NCI-H2029 treated with DMSO at 0.1 percent for 48 hours (cell line): ENCODE data around the gene SLC10A1.
"Not testable (repeated sequence)": the region's sequence is repeated elsewhere in the genome, so short reads cannot be mapped to it uniquely, and the experiment has no call there.

ENCODE experiments used
- DNase-seq: peaks from one replicate; lab custom pipeline; 2025; lab: John Stamatoyannopoulos, UW

Gene SLC10A1

DNA sequence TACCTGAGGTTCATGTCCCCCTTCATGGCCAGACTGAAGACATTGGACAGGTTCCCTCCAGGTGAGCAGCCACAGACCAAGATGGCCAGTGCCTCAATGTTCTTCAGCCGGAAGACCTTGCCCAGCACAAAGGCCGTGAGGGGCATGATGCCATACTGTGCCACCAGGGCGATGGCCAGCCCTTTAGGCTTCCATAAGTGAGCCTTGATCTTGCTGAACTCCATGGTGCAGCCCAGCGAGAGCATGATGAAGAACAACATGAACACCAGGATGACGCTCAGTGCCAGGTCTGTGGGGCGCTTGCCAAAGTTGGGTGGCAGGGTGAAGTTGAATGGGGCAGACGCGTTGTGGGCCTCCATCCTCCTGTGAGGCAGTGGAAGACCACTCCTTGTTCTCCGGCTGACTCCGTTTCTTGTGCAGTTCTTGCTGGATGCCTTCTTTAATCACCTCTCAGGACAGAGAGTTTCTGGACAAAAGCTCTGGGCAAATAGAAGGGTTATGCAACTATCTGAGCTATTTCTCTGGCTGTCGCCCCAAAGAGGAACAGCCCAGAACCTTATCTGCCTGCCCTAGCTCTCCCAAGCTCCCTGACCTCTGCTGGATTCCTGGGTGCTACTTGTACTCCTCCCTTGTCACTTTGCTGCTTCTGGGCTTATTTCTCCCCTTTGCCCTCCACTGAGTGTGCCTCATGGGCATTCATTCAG is at the start of gene SLC10A1:
SLC10A1 (minus strand) TSS at position 445 of the 704 bp plus-strand sequence; CDS start at position 359, 86 bp downstream.
- no peak for DNase-seq

DNA sequence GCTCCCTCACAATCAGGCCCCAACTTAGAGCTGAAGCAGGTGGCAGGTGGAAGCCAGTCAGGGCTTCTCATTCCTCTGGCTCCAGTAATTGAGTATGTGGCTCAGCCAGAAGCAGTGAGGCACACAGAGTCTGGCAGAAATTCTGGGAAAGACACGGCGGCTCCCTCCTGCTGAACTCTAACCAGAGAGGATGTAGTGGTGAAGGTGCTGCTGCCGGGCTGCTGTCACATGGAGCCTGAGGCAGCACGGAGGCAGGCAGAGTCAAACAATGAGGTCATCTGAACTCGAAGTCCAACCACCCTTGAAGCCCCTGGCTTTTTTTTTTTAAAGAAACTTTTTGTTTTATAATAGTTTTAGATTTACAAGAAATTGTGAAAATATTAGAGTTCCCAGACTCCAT is 48.7 kb upstream of the SLC10A1 start:
- no peak for DNase-seq

DNA sequence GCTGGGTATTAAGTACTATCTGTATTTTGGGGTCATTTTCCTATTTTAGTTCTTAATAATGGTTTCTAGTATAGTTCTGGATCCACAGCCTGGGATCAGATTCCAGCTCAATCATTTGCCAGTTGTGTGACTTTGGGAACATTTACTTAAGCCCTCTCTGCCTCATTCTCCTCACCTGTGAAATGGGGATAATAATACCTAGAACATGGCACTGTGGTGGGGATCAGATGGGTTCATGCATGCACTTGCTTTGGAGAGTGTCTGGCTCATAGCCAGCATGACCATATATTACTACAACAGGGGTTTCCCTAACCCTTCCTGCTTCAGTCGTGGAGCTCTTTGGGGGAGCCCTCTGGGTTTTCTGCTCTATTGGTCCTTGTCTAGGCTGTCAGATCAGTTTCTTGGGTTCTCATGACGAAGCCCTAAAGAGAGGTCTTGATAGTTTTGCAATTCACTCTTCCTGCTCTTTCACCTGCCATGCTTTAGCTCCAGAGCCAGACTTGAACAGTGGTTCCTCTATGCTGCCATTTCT is 48.1 kb upstream of the SLC10A1 start:
- no peak for DNase-seq

DNA sequence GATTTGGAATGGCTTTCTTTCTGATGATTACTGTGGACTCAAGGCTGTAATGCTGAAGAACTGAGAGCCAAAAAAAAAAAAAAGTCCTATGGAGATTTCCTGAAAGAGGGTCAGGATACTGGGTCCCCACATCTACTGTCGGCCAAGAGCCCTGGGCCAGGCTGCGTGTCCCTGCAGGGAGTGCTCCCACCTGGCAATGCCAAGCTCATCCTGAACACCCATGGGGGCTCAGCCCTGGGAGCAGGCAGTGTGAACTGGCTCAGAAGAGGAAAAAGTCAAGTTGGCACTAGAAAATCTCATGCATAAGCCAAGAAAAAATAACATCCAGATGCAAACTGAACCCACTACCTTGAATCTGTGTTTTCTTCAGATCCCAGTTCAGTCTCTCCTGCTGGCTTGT is 47.1 kb upstream of the SLC10A1 start:
- no peak for DNase-seq

- no peak for DNase-seq
Observed at GRCh38 chr14:69842686-69843420, 45.8 kb upstream of the SLC10A1 start.

DNA sequence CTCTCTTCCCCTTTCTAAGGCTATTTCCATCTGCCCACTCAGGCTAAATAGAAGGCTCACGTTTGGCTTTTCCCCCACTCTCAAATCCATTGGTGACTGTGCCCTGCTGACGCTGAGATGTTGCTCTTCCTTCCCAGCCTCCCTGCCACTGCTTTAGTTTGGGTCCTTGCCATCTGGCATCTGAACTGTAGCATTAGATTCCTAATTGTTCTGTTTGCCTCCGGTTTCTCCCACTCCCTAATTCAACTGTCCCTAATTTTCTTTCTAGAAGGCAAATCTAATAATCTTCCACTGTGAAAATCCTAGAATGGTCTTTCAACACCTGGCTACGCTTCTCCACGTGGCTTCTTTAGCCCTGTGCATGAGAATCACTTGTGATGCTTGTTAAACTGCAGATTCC is 44.6 kb upstream of the SLC10A1 start:
- no peak for DNase-seq

GRCh38 chr14:69839661-69840060 is 42.6 kb upstream of the SLC10A1 start:
- DNase-seq, result no peak

DNA sequence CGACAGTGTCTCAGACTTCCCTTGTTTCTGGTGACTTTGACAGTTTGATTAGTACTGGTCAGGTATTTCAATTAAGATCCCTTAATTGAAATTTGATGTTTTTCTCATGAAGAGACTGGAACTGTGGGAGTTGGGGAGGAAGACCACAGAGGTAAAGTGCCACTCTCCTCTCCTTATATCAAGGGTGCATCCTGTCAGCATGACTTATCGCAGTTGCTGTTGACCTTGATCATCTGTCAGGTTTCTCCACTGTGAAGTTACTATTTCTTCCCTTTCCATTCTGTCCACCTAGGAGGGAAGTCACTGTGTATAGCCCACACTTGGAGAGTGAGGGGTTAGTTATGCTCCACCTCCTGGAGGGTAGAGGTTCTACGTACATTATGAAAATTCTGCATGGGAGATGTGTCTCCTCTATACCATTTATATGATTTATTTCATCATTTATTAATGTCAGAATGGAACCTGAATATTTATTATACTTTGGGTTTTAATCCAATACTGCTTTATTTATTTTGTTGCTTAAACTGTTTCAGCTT is 41.9 kb upstream of the SLC10A1 start:
- no peak for DNase-seq

- no peak for DNase-seq
Observed at GRCh38 chr14:69828879-69829278, 31.8 kb upstream of the SLC10A1 start.

DNA sequence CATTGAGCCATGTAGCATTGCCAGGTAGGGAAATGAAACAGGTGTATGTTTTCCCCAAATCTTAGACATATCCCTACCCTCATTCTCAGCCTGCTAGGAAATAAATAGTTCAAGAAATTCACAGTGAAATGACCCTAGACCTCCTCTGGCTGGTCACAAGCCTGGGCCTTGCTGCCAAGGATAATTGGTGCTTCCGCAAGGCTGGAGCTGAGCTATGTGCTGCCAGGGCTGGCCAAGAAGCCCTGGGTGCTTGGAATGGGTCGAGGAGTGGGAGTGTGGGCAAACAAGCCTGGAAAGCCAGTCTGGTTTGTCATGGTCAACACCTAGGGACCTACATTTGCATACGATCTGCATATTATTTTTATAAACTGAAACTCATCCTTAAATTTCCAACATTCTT is 31.3 kb upstream of the SLC10A1 start:
- DNase-seq, result no peak

- DNase-seq, result no peak
Observed at GRCh38 chr14:69827560-69827959, 30.5 kb upstream of the SLC10A1 start.

DNA sequence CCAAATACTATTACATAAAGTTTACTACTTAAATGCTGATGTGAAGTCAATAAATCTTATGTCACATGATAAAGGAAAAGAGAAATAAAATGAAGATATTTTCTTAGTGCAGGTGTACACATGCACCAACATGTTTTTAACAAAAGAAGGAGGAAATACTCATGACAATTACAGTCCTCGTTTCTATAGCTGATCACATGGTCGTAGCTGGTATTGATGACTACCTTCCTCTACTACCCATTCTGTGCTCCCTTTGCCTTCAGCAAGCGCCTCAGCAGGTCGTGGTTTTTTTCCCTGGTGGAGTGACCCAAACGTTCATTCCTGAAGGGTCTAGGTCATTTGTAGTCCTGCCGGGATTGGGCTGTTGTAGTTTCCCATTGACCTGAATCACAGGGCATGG is 25.4 kb upstream of the SLC10A1 start:
- no peak for DNase-seq

DNA sequence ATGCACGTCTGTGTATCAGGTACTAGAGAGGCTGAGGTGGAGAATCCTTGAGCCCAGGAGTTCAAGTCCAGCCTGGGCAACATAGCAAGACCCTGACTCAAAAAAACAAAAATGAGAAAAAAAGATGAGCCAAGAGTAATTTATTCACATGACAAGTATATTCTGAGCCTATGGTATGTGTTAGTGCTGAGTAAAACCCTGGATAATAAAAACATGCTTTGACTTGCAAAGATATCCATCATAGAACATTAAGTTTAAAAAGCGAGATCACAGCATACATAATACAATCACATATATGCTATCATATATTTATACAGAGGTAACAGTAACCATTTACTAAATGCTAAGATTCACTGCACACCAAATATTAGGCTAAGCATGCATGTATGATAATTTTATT is 23.9 kb upstream of the SLC10A1 start:
- no peak for DNase-seq

DNA sequence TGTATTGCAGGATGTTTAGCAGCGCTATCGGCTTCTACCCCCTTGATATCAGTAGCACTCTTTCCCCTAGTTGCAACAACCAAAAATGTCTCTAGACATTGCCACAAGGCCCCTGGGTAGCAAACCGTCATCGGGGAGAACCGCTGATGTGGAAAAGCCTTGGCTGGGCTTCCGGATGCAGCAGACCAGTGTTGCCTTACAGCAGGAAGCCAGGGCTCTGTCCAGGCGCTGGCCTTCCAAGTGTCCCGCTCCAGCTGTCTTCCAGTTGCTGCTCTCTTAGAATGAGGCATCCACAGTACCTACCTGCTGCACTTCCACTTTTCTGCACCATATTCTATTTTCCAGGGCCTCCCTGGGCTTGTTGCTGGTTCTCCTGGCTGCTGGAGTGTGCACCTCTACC is 22.6 kb upstream of the SLC10A1 start:
- DNase-seq, result no peak

- DNase-seq, result no peak
Observed at GRCh38 chr14:69818758-69819191, 21.7 kb upstream of the SLC10A1 start.

- DNase-seq, result no peak
Observed at GRCh38 chr14:69816216-69816615, 19.2 kb upstream of the SLC10A1 start.

DNA sequence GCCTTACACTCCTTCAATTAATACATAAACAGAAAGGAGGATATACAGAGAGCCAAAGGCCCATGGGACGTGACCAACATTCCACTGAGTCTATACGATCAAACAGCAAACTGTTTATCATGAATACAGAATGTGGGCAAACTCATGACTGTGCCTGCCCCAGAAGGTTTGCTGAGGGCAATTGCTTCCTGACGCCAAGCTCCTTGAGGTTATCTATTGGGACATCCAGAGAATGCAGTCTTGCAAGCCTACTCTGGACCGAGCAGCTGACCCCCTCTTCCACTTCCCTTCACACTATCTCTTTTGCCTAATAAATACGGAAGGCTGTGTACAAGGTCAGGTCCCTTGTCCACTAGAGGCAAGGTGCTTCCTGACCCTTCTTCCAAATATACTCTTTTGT is 18.5 kb upstream of the SLC10A1 start:
- DNase-seq, result no peak

DNA sequence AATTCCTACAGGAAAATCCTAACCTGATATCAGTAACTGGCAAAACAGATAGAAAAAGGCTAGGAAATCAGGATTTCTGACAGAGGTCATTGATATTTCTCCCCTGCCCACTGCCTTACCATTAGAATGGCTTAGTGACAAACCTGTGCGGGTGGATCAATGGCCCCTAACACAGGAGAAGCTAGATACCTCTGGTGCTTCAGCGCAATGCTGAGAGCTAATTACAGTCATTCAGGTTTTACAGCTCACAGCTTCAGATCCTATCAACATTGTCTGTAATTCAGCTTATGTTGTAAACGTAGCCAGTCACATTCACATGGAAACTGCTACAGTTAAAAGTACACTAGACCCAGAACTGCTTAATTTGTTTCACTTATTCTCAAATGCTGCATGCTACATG is 17.4 kb upstream of the SLC10A1 start:
- DNase-seq, result no peak

GRCh38 chr14:69813346-69813745 is 16.3 kb upstream of the SLC10A1 start:
- not testable (repeated sequence) for DNase-seq

- no peak for DNase-seq
Observed at GRCh38 chr14:69812711-69813110, 15.7 kb upstream of the SLC10A1 start.

GRCh38 chr14:69811868-69812252 is 14.8 kb upstream of the SLC10A1 start:
- DNase-seq, result no peak

DNA sequence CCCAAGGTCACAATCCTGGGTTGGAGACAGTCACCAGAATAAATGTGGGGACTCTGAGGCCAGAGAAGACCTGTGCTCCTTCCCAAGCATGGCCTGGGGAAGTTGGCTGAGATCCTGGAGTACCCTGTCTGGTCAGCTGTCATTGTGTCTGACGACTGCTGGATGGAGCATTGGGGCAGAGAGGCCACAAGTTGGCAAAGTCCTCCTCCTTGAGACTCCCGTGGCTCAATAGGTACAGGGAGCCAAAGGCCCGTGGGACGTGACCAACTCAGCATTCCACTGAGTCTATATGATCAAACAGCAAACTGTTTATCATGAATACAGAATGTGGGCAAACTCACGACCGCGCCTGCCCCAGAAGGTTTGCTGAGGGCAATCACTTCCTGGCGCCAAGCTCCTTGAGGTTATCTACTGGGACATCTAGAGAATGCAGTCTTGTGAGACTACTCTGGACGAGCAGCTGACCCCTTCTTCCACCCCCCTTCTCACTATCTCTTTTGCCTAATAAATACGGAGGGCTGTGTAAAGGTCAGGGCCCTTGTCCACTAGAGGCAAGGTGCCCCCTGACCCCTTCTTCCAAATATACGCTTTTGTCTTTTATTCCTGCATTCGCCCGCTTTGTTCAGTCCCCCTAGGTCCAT is 14.3 kb upstream of the SLC10A1 start:
- no peak for DNase-seq
